Uterus (tissue), 4 donors: Measurements from ENCODE around the gene MOSPD3. TPM values are rescaled to one million over a fixed set of nuclear protein-coding genes. Genes with fewer than 3 reads are reported as not detected.

Experiments
- DNase-seq, 2 donors: peaks; one replicate each; pipeline ENCODE4 v3.0.0-alpha.2; 2019 to 2020
- H3K27ac ChIP-seq, 2 donors: fragments of 200-600 bp; sonication (generic); 1 replicate in 1 of 2; 2 replicates in 1 of 2; pipeline ENCODE4 v1.5.1; 2016 to 2018
- H3K27me3 ChIP-seq, 2 donors: fragments of 200-600 bp; sonication (generic); one replicate each; pipeline ENCODE4 v1.5.1; 2018 to 2019; ENCODE audit warnings: control low read depth in 1 of 2
- H3K36me3 ChIP-seq, 2 donors: fragments of 200-600 bp; sonication (generic); one replicate each; pipeline ENCODE4 v1.5.1; 2019; ENCODE audit warnings: control low read depth in 1 of 2
- H3K4me1 ChIP-seq, 2 donors: fragments of 200-600 bp; sonication (generic); one replicate each; pipeline ENCODE4 v1.5.1; 2018 to 2019; ENCODE audit warnings: control low read depth in 1 of 2
- H3K4me3 ChIP-seq, 2 donors: fragments of 200-600 bp; sonication (generic); 1 replicate in 1 of 2; 2 replicates in 1 of 2; pipeline ENCODE4 v1.5.1; 2018 to 2019; ENCODE audit warnings: mild to moderate bottlenecking in 1 of 2
- H3K9me3 ChIP-seq, 2 donors: fragments of 200-600 bp; sonication (generic); one replicate each; pipeline ENCODE4 v1.5.1; 2019; ENCODE audit warnings: control low read depth in 1 of 2
- CTCF ChIP-seq, 4 experiments: fragments of 200-600 bp in 2 of 4; fragments of 450-650 bp in 2 of 4; sonication (generic) in 2 of 4; IDR thresholded peaks; one replicate each; pipeline ENCODE4 v1.5.1; 2016 to 2019; ENCODE audit warnings: antibody characterized with exemption in 4 of 4, mild to moderate bottlenecking in 2 of 4, moderate library complexity in 1 of 4
- POLR2A ChIP-seq, 2 donors: fragments of 450-650 bp; IDR thresholded peaks; one replicate each; pipeline ENCODE4 v1.6.1; 2016; ENCODE audit warnings: antibody characterized with exemption in 2 of 2, mild to moderate bottlenecking in 1 of 2, moderate library complexity in 1 of 2
- intact Hi-C: fragments of 100-400 bp; cut with DNase I; formaldehyde crosslinking; loops from one replicate; pipeline ENCODE4 v1.15.1; 2023; ENCODE audit warnings: low total_unique reads
- total RNA-seq, 4 donors: library from RNA; depleted of rRNA in 3 of 4; stranded (reverse); fragments of >200 nt in 3 of 4; gene quantifications; one replicate each; pipeline versions ENCODE4 v1.1.0 to v1.2.4, GENCODE V29; 2014 to 2023
- donor health status: DM: yes; HTN: yes; CAD: no.

MOSPD3 gene
- total RNA-seq, 4 donors from 2014 or later: 1.3 to 35.3 (median 15.1) TPM

GRCh38 chr7:100621554-100621953, 9.2 kb downstream of the MOSPD3 start:
- Histone ChIP-seq H3K4me3 (no peak overlapping the region), H3K36me3 (no peaks in the 10 kb centered on the region), H3K9me3 (no peaks in the 10 kb centered on the region), H3K4me1 (no peaks in the 10 kb centered on the region), H3K27ac (no peak overlapping the region), H3K27me3 (no peaks in the 10 kb centered on the region)
- TF ChIP-seq CTCF (IDR thresholded peaks at IDR 0.05): no peak
- intact Hi-C loops: no loop called here
- no peak for DNase-seq

- intact Hi-C loops: no loop called here
- no peaks in the 10 kb centered on the region for H3K9me3 ChIP-seq
These were observed 11.8 kb downstream of the MOSPD3 start for GRCh38 chr7:100623951-100624824.

GRCh38 chr7:100626055-100626454, 13.7 kb downstream of the MOSPD3 start:
- no peak for DNase-seq
- Histone ChIP-seq H3K27ac (no peak overlapping the region), H3K4me3 (peak overlapping the region; percentile 6 to 24), H3K36me3 (no peaks in the 10 kb centered on the region), H3K9me3 (no peaks in the 10 kb centered on the region), H3K4me1 (no peaks in the 10 kb centered on the region), H3K27me3 (no peaks in the 10 kb centered on the region)
- intact Hi-C loops: no loop called here
- TF ChIP-seq POLR2A (IDR thresholded peaks at IDR 0.05) (no peak), CTCF (IDR thresholded peaks at IDR 0.05) (no peak)

More at GRCh38 chr7:100623951-100624824, 11.8 kb downstream of the MOSPD3 start:
- Histone ChIP-seq H3K4me3 (no peak overlapping the region), H3K27ac (no peak overlapping the region), H3K4me1 (no peaks in the 10 kb centered on the region), H3K36me3 (no peaks in the 10 kb centered on the region), H3K27me3 (no peaks in the 10 kb centered on the region)
- DNase-seq: no peak
- TF ChIP-seq CTCF (IDR thresholded peaks at IDR 0.05) (no peak), POLR2A (IDR thresholded peaks at IDR 0.05) (no peak)

- Histone ChIP-seq H3K36me3 (no peaks in the 10 kb centered on the region), H3K27me3 (no peaks in the 10 kb centered on the region), H3K9me3 (no peaks in the 10 kb centered on the region), H3K4me1 (no peaks in the 10 kb centered on the region), H3K4me3 (peak overlapping the region; percentile 6 to 24), H3K27ac (no peak overlapping the region)
- peak; percentile 83 to 86 for DNase-seq
- intact Hi-C loops: no loop called here
- peak in 1 of 2 donors; percentile 14 for TF ChIP-seq POLR2A (IDR thresholded peaks at IDR 0.05)
- no peak for TF ChIP-seq CTCF (IDR thresholded peaks at IDR 0.05)
These were observed 14.3 kb downstream of the MOSPD3 start for GRCh38 chr7:100626530-100627237.

- Histone ChIP-seq H3K9me3 (no peaks in the 10 kb centered on the region), H3K27me3 (no peaks in the 10 kb centered on the region), H3K36me3 (no peaks in the 10 kb centered on the region), H3K4me1 (no peaks in the 10 kb centered on the region), H3K27ac (no peak overlapping the region), H3K4me3 (no peak overlapping the region)
- no peak for DNase-seq
- intact Hi-C loops: no loop called here
- TF ChIP-seq POLR2A (IDR thresholded peaks at IDR 0.05): no peak
- no peak for TF ChIP-seq CTCF (IDR thresholded peaks at IDR 0.05)
These were observed 14.9 kb downstream of the MOSPD3 start for GRCh38 chr7:100627238-100627549.
